Measurements from ENCODE around the gene NBL1.
A peak's percentile ranks its signal among the peaks of the same experiment; 100 is the strongest.
"Not testable (repeated sequence)": the region's sequence is repeated elsewhere in the genome, so short reads cannot be mapped to it uniquely, and the experiment has no call there.

NBL1 gene

GRCh38 chr1:19622204-19622603, 21.9 kb upstream of the NBL1 start:
- DNase-seq (ENCODE audit: low spot score), result no peak

- DNase-seq (ENCODE audit: low spot score), result no peak
Observed at GRCh38 chr1:19623523-19623922, 20.6 kb upstream of the NBL1 start.

GRCh38 chr1:19625291-19625937, 18.7 kb upstream of the NBL1 start:
- DNase-seq (ENCODE audit: low spot score), result no peak

- DNase-seq (ENCODE audit: low spot score), result peak; percentile 55
Observed at GRCh38 chr1:19628879-19629278, 15.2 kb upstream of the NBL1 start.

- no peak for DNase-seq (ENCODE audit: low spot score)
Observed at GRCh38 chr1:19629357-19629756, 14.8 kb upstream of the NBL1 start.

GRCh38 chr1:19630192-19630591, 13.9 kb upstream of the NBL1 start:
- not testable (repeated sequence) for DNase-seq (ENCODE audit: low spot score)

- no peak for DNase-seq (ENCODE audit: low spot score)
Observed at GRCh38 chr1:19630720-19631395, 13.3 kb upstream of the NBL1 start.

- no peak for DNase-seq (ENCODE audit: low spot score)
Observed at GRCh38 chr1:19632211-19632610, 11.9 kb upstream of the NBL1 start.

- no peak for DNase-seq (ENCODE audit: low spot score)
Observed at GRCh38 chr1:19633106-19633505, 11.0 kb upstream of the NBL1 start.

- not testable (repeated sequence) for DNase-seq (ENCODE audit: low spot score)
Observed at GRCh38 chr1:19635064-19635463, 9.0 kb upstream of the NBL1 start.

- DNase-seq (ENCODE audit: low spot score), result no peak
Observed at GRCh38 chr1:19635646-19636045, 8.5 kb upstream of the NBL1 start.

GRCh38 chr1:19636065-19636464, 8.0 kb upstream of the NBL1 start:
- no peak for DNase-seq (ENCODE audit: low spot score)

- DNase-seq (ENCODE audit: low spot score), result not testable (repeated sequence)
Observed at GRCh38 chr1:19636749-19637148, 7.4 kb upstream of the NBL1 start.

- DNase-seq (ENCODE audit: low spot score), result no peak
Observed at GRCh38 chr1:19637606-19638005, 6.5 kb upstream of the NBL1 start.

- not testable (repeated sequence) for DNase-seq (ENCODE audit: low spot score)
Observed at GRCh38 chr1:19639228-19639627, 4.9 kb upstream of the NBL1 start.

- DNase-seq (ENCODE audit: low spot score), result no peak
Observed at GRCh38 chr1:19639999-19640362, 4.1 kb upstream of the NBL1 start.

- DNase-seq (ENCODE audit: low spot score), result no peak
Observed at GRCh38 chr1:19640363-19641316, 3.5 kb upstream of the NBL1 start.

- DNase-seq (ENCODE audit: low spot score), result no peak
Observed at GRCh38 chr1:19643121-19643520, 990 bp upstream of the NBL1 start.

GRCh38 chr1:19644395-19644680, 227 bp downstream of the NBL1 start:
- DNase-seq (ENCODE audit: low spot score), result no peak

- no peak for DNase-seq (ENCODE audit: low spot score)
Observed at GRCh38 chr1:19644681-19645410, 735 bp downstream of the NBL1 start.

GRCh38 chr1:19645411-19646251, 1.5 kb downstream of the NBL1 start:
- no peak for DNase-seq (ENCODE audit: low spot score)

All from Ammon's horn (tissue), 1 donor.